ENCODE results near the gene CYTIP.
A peak's percentile ranks its signal among the peaks of the same experiment; 100 is the strongest.

CYTIP gene

GRCh38 chr2:157443795-157444640 is at the start of gene CYTIP:
Gene CYTIP, minus strand, starts transcription at chr2:157444089. Its CDS starts 69 bp downstream, at chr2:157444020.
- peak; percentile 84 for DNase-seq

GRCh38 chr2:157492189-157492773 is 48.4 kb upstream of the CYTIP start:
- DNase-seq: peak; percentile 79

GRCh38 chr2:157489983-157490382 is 46.1 kb upstream of the CYTIP start:
- no peak for DNase-seq

- no peak for DNase-seq
Measured at GRCh38 chr2:157488877-157489276, 45.0 kb upstream of the CYTIP start.

- DNase-seq: no peak
Measured at GRCh38 chr2:157487747-157488146, 43.9 kb upstream of the CYTIP start.

- no peak for DNase-seq
Measured at GRCh38 chr2:157487271-157487610, 43.4 kb upstream of the CYTIP start.

- no peak for DNase-seq
Measured at GRCh38 chr2:157486596-157487270, 42.8 kb upstream of the CYTIP start.

GRCh38 chr2:157480182-157480961 is 36.5 kb upstream of the CYTIP start:
- no peak for DNase-seq

- no peak for DNase-seq
Measured at GRCh38 chr2:157479081-157480027, 35.5 kb upstream of the CYTIP start.

- DNase-seq: no peak
Measured at GRCh38 chr2:157477919-157478318, 34.0 kb upstream of the CYTIP start.

- DNase-seq: no peak
Measured at GRCh38 chr2:157476953-157477709, 33.2 kb upstream of the CYTIP start.

- DNase-seq: no peak
Measured at GRCh38 chr2:157475722-157476390, 32.0 kb upstream of the CYTIP start.

GRCh38 chr2:157473581-157473980 is 29.7 kb upstream of the CYTIP start:
- DNase-seq: no peak

GRCh38 chr2:157471078-157471477 is 27.2 kb upstream of the CYTIP start:
- no peak for DNase-seq

GRCh38 chr2:157470321-157470720 is 26.4 kb upstream of the CYTIP start:
- DNase-seq: no peak

GRCh38 chr2:157469726-157470125 is 25.8 kb upstream of the CYTIP start:
- DNase-seq: no peak

GRCh38 chr2:157468931-157469708 is 25.2 kb upstream of the CYTIP start:
- peak; percentile 80 for DNase-seq

GRCh38 chr2:157466764-157467163 is 22.9 kb upstream of the CYTIP start:
- no peak for DNase-seq

- no peak for DNase-seq
Measured at GRCh38 chr2:157465554-157465953, 21.7 kb upstream of the CYTIP start.

- DNase-seq: no peak
Measured at GRCh38 chr2:157463002-157463401, 19.1 kb upstream of the CYTIP start.
